Smooth muscle cell (in vitro differentiated cells): ENCODE data around the gene EXT2. TPM values are rescaled to one million over a fixed set of nuclear protein-coding genes. Genes with fewer than 3 reads are reported as not detected.

Experiments
- DNase-seq: peaks from one replicate; lab custom pipeline; 2025; ENCODE audit not compliant: unreplicated experiment; lab: John Stamatoyannopoulos, UW
- H2AFZ ChIP-seq: fragments of 200-600 bp; sonication (generic); 2 replicates; pipeline ENCODE4 v1.6.0; 2016; ENCODE audit warnings: antibody characterized with exemption, low read depth, mild to moderate bottlenecking
- H3F3A ChIP-seq: fragments of 200-600 bp; sonication (generic); 2 replicates; pipeline ENCODE4 v1.6.0; 2017; ENCODE audit warnings: antibody characterized with exemption, low read depth
- H3K27ac ChIP-seq: fragments of 200-600 bp; sonication (generic); 2 replicates; pipeline ENCODE4 v1.5.1; 2016; ENCODE audit warnings: low read depth, mild to moderate bottlenecking
- H3K27me3 ChIP-seq: fragments of 200-600 bp; sonication (generic); 2 replicates; pipeline ENCODE4 v1.6.1; 2016; ENCODE audit warnings: low read depth, mild to moderate bottlenecking
- H3K36me3 ChIP-seq: fragments of 200-600 bp; sonication (generic); 2 replicates; pipeline ENCODE4 v1.5.1; 2016; ENCODE audit warnings: low read depth
- H3K4me1 ChIP-seq: fragments of 200-600 bp; sonication (generic); 2 replicates; pipeline ENCODE4 v1.5.1; 2016; ENCODE audit warnings: low read depth
- H3K4me2 ChIP-seq: fragments of 200-600 bp; sonication (generic); 2 replicates; pipeline ENCODE4 v1.6.0; 2016; ENCODE audit warnings: mild to moderate bottlenecking
- H3K4me3 ChIP-seq: fragments of 200-600 bp; sonication (generic); 2 replicates; pipeline ENCODE4 v1.5.1; 2016; ENCODE audit warnings: mild to moderate bottlenecking
- H3K79me2 ChIP-seq: fragments of 200-600 bp; sonication (generic); 2 replicates; pipeline ENCODE4 v1.6.0; 2016; ENCODE audit warnings: low read depth, mild to moderate bottlenecking
- H3K9ac ChIP-seq: fragments of 200-600 bp; sonication (generic); 2 replicates; pipeline ENCODE4 v1.6.0; 2016; ENCODE audit warnings: low read depth
- H3K9me3 ChIP-seq: fragments of 200-600 bp; sonication (generic); replicated peaks from 2 replicates; pipeline ENCODE4 v1.5.1; 2016; ENCODE audit warnings: low read depth
- H4K20me1 ChIP-seq: fragments of 200-600 bp; sonication (generic); 2 replicates; pipeline ENCODE4 v1.6.0; 2016; ENCODE audit warnings: low read depth
- CTCF ChIP-seq: fragments of 200-600 bp; sonication (generic); IDR thresholded peaks from 2 replicates; pipeline ENCODE4 v1.5.1; 2017; ENCODE audit warnings: borderline replicate concordance, mild to moderate bottlenecking, antibody characterized with exemption; ENCODE audit not compliant: insufficient read depth, poor library complexity, severe bottlenecking
- WGBS: methylation state at CpG from one replicate; pipeline ENCODE4 v1.1.7; 2016; ENCODE audit warnings: low lambda C conversion rate; 5-methylcytosine and 5-hydroxymethylcytosine counted together
- polyA plus RNA-seq: library from polyadenylated mRNA; unstranded; fragments of >200 nt; fragmentation: Nextera tagmentation; extraction: Ambion mirVana; gene quantifications from 2 replicates; pipeline ENCODE4 v1.2.1, GENCODE V29; 2016
- total RNA-seq: library from RNA; depleted of rRNA; stranded (reverse); fragments of >200 nt; gene quantifications from 2 replicates; pipeline ENCODE4 v1.2.3, GENCODE V29; 2014

Gene EXT2
- total and polyA plus RNA-seq, 2 experiments from 2014 or later: 87.6 to 144 TPM

- Histone ChIP-seq H3K27ac (no peak overlapping the region), H3K79me2 (no peaks in the 10 kb centered on the region), H3K36me3 (no peaks in the 10 kb centered on the region), H3K4me2 (no peak overlapping the region), H3K27me3 (no peaks in the 10 kb centered on the region), H3K4me1 (no peaks in the 10 kb centered on the region), H2AFZ (no peak overlapping the region), H4K20me1 (no peaks in the 10 kb centered on the region), H3K9ac (no peak overlapping the region), H3F3A (no peaks in the 10 kb centered on the region), H3K9me3 (no peaks in the 10 kb centered on the region), H3K4me3 (no peak overlapping the region)
- no peak for DNase-seq
- no peak for TF ChIP-seq CTCF
- WGBS: 94% methylated on average over 4 of the region's 4 CpGs
These were observed 12.8 kb upstream of the EXT2 start for GRCh38 chr11:44082645-44083044.

- H2AFZ ChIP-seq: no peak overlapping the region
- H3K9me3 ChIP-seq: no peaks in the 10 kb centered on the region
- no peaks in the 10 kb centered on the region for H4K20me1 ChIP-seq
- no peak overlapping the region for H3K4me2 ChIP-seq
- no peaks in the 10 kb centered on the region for H3K4me1 ChIP-seq
- WGBS: 91% methylated on average over 7 of the region's 10 CpGs
- H3K79me2 ChIP-seq: no peaks in the 10 kb centered on the region
- H3K4me3 ChIP-seq: no peak overlapping the region
- DNase-seq: no peak
- no peak for TF ChIP-seq CTCF
- no peaks in the 10 kb centered on the region for H3F3A ChIP-seq
- H3K9ac ChIP-seq: no peak overlapping the region
- H3K36me3 ChIP-seq: no peaks in the 10 kb centered on the region
- H3K27ac ChIP-seq: no peak overlapping the region
- H3K27me3 ChIP-seq: no peaks in the 10 kb centered on the region
These were observed 12.0 kb upstream of the EXT2 start for GRCh38 chr11:44083433-44083832.

GRCh38 chr11:44083906-44084305, 11.6 kb upstream of the EXT2 start:
- no peak overlapping the region for H3K4me2 ChIP-seq
- no peak overlapping the region for H3K4me3 ChIP-seq
- no peaks in the 10 kb centered on the region for H4K20me1 ChIP-seq
- no peaks in the 10 kb centered on the region for H3K79me2 ChIP-seq
- H3K27me3 ChIP-seq: no peaks in the 10 kb centered on the region
- no peak overlapping the region for H3K9ac ChIP-seq
- no peaks in the 10 kb centered on the region for H3F3A ChIP-seq
- no peak for TF ChIP-seq CTCF
- no peaks in the 10 kb centered on the region for H3K4me1 ChIP-seq
- no peak overlapping the region for H2AFZ ChIP-seq
- WGBS: 89% methylated on average over 5 of the region's 5 CpGs
- H3K27ac ChIP-seq: no peak overlapping the region
- H3K9me3 ChIP-seq: no peaks in the 10 kb centered on the region
- no peak for DNase-seq
- no peaks in the 10 kb centered on the region for H3K36me3 ChIP-seq

GRCh38 chr11:44085330-44085729, 10.1 kb upstream of the EXT2 start:
- DNase-seq: no peak
- H3K27me3 ChIP-seq: no peaks in the 10 kb centered on the region
- no peak overlapping the region for H2AFZ ChIP-seq
- no peak overlapping the region for H3K4me2 ChIP-seq
- H3K4me1 ChIP-seq: no peaks in the 10 kb centered on the region
- H3K36me3 ChIP-seq: no peaks in the 10 kb centered on the region
- H3K4me3 ChIP-seq: no peak overlapping the region
- no peaks in the 10 kb centered on the region for H3K9me3 ChIP-seq
- no peak overlapping the region for H3K27ac ChIP-seq
- WGBS: 92% methylated on average over 1 of the region's 1 CpG
- H3K79me2 ChIP-seq: no peaks in the 10 kb centered on the region
- H4K20me1 ChIP-seq: no peaks in the 10 kb centered on the region
- TF ChIP-seq CTCF: no peak
- H3F3A ChIP-seq: no peaks in the 10 kb centered on the region
- no peak overlapping the region for H3K9ac ChIP-seq
